Measurements from ENCODE around the gene TMA7. TPM values are rescaled to one million over a fixed set of nuclear protein-coding genes. Genes with fewer than 3 reads are reported as not detected.

Gene TMA7
- polyA plus RNA-seq, 2 of the 4 experiments (the other 2 are of a cell fraction): 303 to 417 TPM

- WGBS (ENCODE audit: missing lambda C conversion rate): 81% methylated on average over 5 of the region's 14 CpGs
- H3K9me3 ChIP-seq: no peaks in the 10 kb centered on the region
- FAIRE-seq (no peak), ATAC-seq (no peak), DNase-seq (ENCODE audit: low read depth in 1 of 2, low spot score in 1 of 2) (no peak)
- no peak overlapping the region for H3K4me2 ChIP-seq
- TF ChIP-seq MYC (IDR thresholded peaks at IDR 0.05; ENCODE audit: borderline replicate concordance, low read length) (no peak), USF2 (IDR thresholded peaks at IDR 0.05) (no peak), E2F6 (IDR thresholded peaks at IDR 0.05; ENCODE audit: borderline replicate concordance, low read depth) (no peak), HES2 (IDR thresholded peaks at IDR 0.05) (no peak), RNF2 (IDR thresholded peaks at IDR 0.05; ENCODE audit: borderline replicate concordance, low read depth) (no peak), POLR2A (IDR thresholded peaks at IDR 0.05; ENCODE audit: low read length) (no peak), BHLHE40 (IDR thresholded peaks at IDR 0.05; ENCODE audit: low read depth, low read length) (no peak), TFCP2L1 (CRISPR knock-in tag; IDR thresholded peaks at IDR 0.05) (no peak), KDM5A (IDR thresholded peaks at IDR 0.05) (no peak), CHD2 (IDR thresholded peaks at IDR 0.05; ENCODE audit: low read length, partially characterized antibody) (no peak), HEYL (CRISPR knock-in tag; IDR thresholded peaks at IDR 0.05) (no peak), CEBPB (IDR thresholded peaks at IDR 0.05) (no peak), CBX2 (IDR thresholded peaks at IDR 0.05; ENCODE audit: borderline replicate concordance, low read depth) (no peak)
- H3K27ac ChIP-seq: no peak overlapping the region
- ChIA-PET CTCF (interaction anchor here (31.5 kb wide), 1 partner anchor 18 kb away, joined by 488 read pairs; the partner anchor contains the start of gene PLXNB1), POLR2A (no interaction called here)
- H3K4me3 ChIP-seq: no peak overlapping the region
- H3K4me1 ChIP-seq: no peaks in the 10 kb centered on the region
These were observed 26.4 kb upstream of the TMA7 start for GRCh38 chr3:48413611-48414010.

GRCh38 chr3:48414376-48415250 lies 25.4 kb upstream of the TMA7 start:
- Histone ChIP-seq H3K4me3 (no peak overlapping the region), H3K27ac (no peak overlapping the region), H3K4me1 (no peaks in the 10 kb centered on the region), H3K9me3 (no peaks in the 10 kb centered on the region), H3K4me2 (no peak overlapping the region)
- ChIA-PET CTCF (interaction anchor here (1.9 to 31.5 kb wide), 2 partner anchors 14 to 17 kb away, joined by 10 to 488 read pairs; partner anchors contain the start of gene PLXNB1), POLR2A (no interaction called here)
- no peak for FAIRE-seq
- no peak for ATAC-seq
- no peak for DNase-seq (ENCODE audit: low read depth in 1 of 2, low spot score in 1 of 2)
- 89% methylated on average over 11 of the region's 25 CpGs for WGBS (ENCODE audit: missing lambda C conversion rate)
- TF ChIP-seq FOSB (CRISPR knock-in tag; IDR thresholded peaks at IDR 0.05) (no peak), MAFK (IDR thresholded peaks at IDR 0.05; ENCODE audit: partially characterized antibody) (no peak), CEBPB (IDR thresholded peaks at IDR 0.05) (no peak), EP300 (IDR thresholded peaks at IDR 0.05) (no peak), HMGXB4 (CRISPR knock-in tag; IDR thresholded peaks at IDR 0.05; ENCODE audit: borderline replicate concordance) (no peak), KDM5A (IDR thresholded peaks at IDR 0.05) (no peak), REST (IDR thresholded peaks at IDR 0.05) (no peak), HOXB5 (CRISPR knock-in tag; IDR thresholded peaks at IDR 0.05) (no peak), TFCP2L1 (CRISPR knock-in tag; IDR thresholded peaks at IDR 0.05) (no peak), TP53 (CRISPR knock-in tag; IDR thresholded peaks at IDR 0.05) (no peak), ELK1 (IDR thresholded peaks at IDR 0.05; ENCODE audit: low read depth, low read length) (no peak), NFE2L2 (conservative IDR thresholded peaks at IDR 0.05; ENCODE audit: low read length) (no peak)
